ENCODE results near the gene LTBP4. TPM values are rescaled to one million over a fixed set of nuclear protein-coding genes. Genes with fewer than 3 reads are reported as not detected.

LTBP4 gene
- total RNA-seq, 1 donor from 2014 or later: 430 TPM

DNA sequence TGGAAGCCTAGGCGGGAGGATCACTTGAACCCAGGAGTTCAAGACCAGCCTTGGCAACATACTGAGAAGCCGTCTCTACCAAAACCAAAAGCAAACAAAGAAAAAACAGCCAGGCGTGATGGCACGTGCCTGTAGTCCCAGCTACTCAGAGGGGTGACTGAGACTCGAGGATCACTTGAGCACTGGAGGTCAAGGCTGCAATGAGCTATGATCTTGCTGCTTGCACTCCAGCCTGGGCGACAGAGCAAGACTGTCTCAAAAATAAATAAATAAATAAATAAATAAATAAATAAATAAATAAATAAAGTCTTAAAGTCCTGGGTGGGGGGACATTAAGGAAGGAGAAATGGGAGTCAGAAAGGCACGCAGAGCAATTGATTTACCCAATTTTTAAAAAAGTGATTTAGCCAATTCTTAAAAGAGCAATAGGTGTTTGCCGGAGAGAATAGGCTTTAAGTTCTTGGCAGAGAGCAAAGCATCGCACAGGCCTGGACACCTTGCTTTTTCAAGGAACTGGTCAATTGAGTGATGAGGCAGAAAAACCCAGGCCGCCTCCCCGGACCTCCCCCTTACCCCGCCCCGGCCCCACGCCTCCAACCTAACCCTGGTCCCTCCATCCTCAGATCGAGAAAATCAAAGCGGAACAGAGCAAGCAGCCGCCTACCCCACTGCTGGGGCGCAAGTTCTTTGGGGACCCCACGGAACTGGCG is 34.0 kb upstream of the LTBP4 start:
- TF ChIP-seq, protein P1, sequence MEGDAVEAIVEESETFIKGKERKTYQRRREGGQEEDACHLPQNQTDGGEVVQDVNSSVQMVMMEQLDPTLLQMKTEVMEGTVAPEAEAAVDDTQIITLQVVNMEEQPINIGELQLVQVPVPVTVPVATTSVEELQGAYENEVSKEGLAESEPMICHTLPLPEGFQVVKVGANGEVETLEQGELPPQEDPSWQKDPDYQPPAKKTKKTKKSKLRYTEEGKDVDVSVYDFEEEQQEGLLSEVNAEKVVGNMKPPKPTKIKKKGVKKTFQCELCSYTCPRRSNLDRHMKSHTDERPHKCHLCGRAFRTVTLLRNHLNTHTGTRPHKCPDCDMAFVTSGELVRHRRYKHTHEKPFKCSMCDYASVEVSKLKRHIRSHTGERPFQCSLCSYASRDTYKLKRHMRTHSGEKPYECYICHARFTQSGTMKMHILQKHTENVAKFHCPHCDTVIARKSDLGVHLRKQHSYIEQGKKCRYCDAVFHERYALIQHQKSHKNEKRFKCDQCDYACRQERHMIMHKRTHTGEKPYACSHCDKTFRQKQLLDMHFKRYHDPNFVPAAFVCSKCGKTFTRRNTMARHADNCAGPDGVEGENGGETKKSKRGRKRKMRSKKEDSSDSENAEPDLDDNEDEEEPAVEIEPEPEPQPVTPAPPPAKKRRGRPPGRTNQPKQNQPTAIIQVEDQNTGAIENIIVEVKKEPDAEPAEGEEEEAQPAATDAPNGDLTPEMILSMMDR (IDR thresholded peaks at IDR 0.05): no peak
- peak overlapping the region; percentile 23 for H3K4me3 ChIP-seq
- no peak for DNase-seq
- intact Hi-C loops (cut with DNase I): no loop called here
- H3K36me3 ChIP-seq: no peaks in the 10 kb centered on the region
- H3K27ac ChIP-seq: no peak overlapping the region
- no peak for ATAC-seq
- peaks cover 41% of the 10 kb centered on the region for H3K27me3 ChIP-seq
- peaks cover 7% of the 10 kb centered on the region for H3K4me1 ChIP-seq
- H3K9me3 ChIP-seq: no peaks in the 10 kb centered on the region

GRCh38 chr19:40567750-40568494 is 33.2 kb upstream of the LTBP4 start:
- TF ChIP-seq, protein P1 (IDR thresholded peaks at IDR 0.05): no peak
- ATAC-seq: no peak
- H3K36me3 ChIP-seq: no peaks in the 10 kb centered on the region
- no peaks in the 10 kb centered on the region for H3K9me3 ChIP-seq
- H3K4me1 ChIP-seq: peaks cover 7% of the 10 kb centered on the region
- peaks cover 41% of the 10 kb centered on the region for H3K27me3 ChIP-seq
- no peak for DNase-seq
- intact Hi-C loops (cut with DNase I): no loop called here
- peak overlapping the region; percentile 23 for H3K4me3 ChIP-seq
- H3K27ac ChIP-seq: no peak overlapping the region

DNA sequence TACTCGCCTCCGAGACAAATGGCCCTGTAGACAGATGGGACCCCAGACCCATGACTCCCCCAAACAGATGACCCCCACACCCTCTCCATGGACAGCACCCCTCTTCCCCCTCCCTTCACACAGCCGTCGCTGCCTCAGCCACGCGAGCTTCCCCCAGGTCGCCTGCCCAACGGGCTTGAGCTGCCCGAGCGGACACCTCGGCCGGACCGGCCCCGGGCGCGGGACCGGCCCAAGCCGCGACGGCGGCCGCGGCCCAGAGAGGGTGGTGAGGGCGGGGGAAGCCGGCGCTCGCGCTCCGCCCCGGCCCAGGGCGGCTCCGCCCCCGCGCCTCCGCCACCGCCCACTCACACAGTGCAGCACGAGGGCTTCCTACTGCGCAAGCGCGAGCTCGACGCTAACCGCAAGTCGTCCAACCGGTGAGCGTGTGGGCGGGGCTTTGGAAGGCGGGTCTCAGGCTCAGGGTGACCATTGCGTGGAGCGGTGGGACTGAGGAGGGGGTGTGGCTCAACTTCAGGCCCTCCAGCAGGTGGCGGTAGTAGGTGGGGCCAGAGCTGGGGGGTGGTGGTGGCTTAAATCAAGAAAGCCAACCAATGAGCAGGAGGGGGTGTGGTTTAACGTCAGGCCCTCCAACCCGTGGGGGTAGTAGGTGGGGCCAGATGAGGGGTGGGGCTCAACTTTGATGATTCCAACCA is 30.7 kb upstream of the LTBP4 start:
- TF ChIP-seq, protein P1 (IDR thresholded peaks at IDR 0.05): no peak
- peak; percentile 100 for DNase-seq
- peak overlapping the region; percentile 46 for H3K4me3 ChIP-seq
- H3K9me3 ChIP-seq: no peaks in the 10 kb centered on the region
- ATAC-seq: peak; percentile 98
- peaks cover 7% of the 10 kb centered on the region for H3K4me1 ChIP-seq
- H3K27ac ChIP-seq: peak overlapping the region; percentile 11
- intact Hi-C loops (cut with DNase I): no loop called here
- no peaks in the 10 kb centered on the region for H3K36me3 ChIP-seq
- H3K27me3 ChIP-seq: peaks cover 34% of the 10 kb centered on the region

GRCh38 chr19:40571005-40571318 is 30.2 kb upstream of the LTBP4 start:
- intact Hi-C loops (cut with DNase I): no loop called here
- ATAC-seq: no peak
- Histone ChIP-seq H3K9me3 (no peaks in the 10 kb centered on the region), H3K36me3 (no peaks in the 10 kb centered on the region), H3K4me3 (no peak overlapping the region), H3K27ac (no peak overlapping the region), H3K4me1 (peaks cover 7% of the 10 kb centered on the region), H3K27me3 (peaks cover 29% of the 10 kb centered on the region)
- DNase-seq: no peak
- TF ChIP-seq, protein P1 (IDR thresholded peaks at IDR 0.05): no peak

DNA sequence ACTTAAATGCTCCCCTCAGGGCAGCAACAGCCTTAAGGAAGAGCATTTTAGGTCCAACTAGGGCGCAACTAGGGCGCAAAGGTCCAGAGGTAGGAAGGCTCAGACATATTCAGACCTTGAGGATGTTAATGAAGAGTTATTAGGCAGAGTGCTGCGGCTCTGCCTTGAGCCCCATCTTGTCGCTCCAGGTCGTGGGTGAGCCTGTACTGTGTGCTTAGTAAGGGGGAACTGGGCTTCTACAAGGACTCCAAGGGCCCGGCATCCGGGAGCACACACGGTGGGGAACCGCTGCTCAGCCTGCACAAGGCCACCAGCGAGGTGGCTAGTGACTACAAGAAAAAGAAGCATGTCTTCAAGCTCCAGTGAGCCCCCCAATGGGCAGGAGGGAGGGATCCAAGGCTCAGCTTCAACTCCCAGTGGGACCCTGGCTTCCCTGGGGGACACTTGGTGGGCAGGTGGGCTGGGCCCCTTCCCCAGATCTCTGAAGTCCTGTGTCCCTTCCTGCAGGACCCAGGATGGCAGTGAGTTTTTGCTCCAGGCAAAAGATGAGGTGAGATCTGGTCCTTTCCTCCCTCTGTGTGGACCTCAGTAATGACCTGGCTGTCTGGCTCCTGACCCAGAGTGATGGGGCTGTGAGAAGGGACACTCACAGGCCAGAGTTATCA is 29.2 kb upstream of the LTBP4 start:
- ATAC-seq: no peak

More for the DNA sequence above, 29.2 kb upstream of the LTBP4 start:
- TF ChIP-seq, protein P1 (IDR thresholded peaks at IDR 0.05): no peak
- H3K27me3 ChIP-seq: peaks cover 19% of the 10 kb centered on the region
- no peak overlapping the region for H3K27ac ChIP-seq
- intact Hi-C loops (cut with DNase I): no loop called here
- no peak overlapping the region for H3K4me3 ChIP-seq
- no peak for DNase-seq
- H3K36me3 ChIP-seq: no peaks in the 10 kb centered on the region
- H3K4me1 ChIP-seq: peaks cover 7% of the 10 kb centered on the region
- H3K9me3 ChIP-seq: no peaks in the 10 kb centered on the region
